Fibroblast of upper back skin (primary cell): ENCODE measurements around the gene HP.

Experiments
- DNase-seq: peaks from one replicate; pipeline ENCODE4 v3.0.0-alpha.2; 2013

Gene HP

DNA sequence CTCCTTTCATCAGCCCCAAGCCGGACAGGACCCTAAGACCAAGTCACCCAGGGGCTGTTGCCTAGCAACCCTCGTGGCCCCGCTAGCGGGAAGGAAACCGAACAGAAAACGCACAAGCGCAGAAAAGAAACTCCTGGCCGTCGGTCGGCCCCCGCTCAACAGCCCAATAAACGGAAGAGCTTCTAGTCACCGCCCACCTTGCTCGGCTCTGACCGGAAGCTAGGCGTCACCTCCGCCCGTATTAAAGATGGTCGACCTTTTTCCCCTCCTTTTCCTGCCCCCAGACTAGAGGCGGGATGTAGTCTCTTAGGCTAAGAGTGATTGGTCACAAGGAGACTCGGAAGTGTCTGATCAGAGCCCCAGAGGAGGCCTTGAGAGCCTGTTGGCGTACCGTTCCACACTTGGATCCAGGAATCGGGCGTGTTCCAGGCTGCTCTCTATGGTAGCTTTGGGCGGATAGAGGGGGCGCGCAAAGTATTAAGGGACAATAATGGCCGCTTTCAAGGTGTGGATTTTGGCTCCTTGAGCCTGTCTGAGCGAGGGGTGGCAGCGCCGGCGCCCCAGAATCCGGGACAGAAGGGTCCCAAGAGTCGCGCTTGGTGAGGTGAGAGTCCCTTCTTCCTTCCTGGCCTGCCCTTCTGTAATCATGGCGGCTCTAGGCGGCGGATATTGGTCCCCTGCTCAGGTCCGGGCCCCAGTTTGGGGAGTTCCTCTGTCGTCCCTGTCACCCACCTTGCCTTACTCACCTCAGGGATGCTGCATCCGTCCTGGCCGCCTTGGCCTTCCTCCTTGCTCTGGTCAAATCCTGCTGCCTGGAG lies 39.4 kb downstream of the HP start, which contains the start of the genes DHX38 and TXNL4B:
TSS of gene DHX38 (plus strand) at position 400 of the 818 bp plus-strand sequence. CDS start 2,311 bp downstream, outside the sequence.
TSS of gene TXNL4B (minus strand) at position 173 of the 818 bp plus-strand sequence. CDS start 2,871 bp downstream, outside the sequence.
- peak; percentile 99 for DNase-seq

DNA sequence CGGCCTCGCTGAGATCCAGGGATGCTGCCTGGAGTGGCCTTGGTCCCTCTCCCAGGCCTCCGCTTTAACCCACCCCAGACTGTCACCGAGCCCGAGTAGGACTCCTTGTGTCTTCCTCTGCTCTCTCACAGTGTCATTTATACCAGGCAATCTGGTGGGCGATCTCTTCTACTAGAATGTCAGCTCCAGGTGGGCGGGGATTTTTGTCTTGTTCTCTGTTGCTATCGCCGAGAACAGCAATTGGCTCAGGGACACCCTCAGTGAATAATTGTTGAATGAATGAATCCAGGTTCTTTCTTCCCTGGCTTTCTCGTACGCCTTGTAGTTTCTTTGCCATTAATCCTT lies 39.9 kb downstream of the HP start:
- DNase-seq = no peak

DNA sequence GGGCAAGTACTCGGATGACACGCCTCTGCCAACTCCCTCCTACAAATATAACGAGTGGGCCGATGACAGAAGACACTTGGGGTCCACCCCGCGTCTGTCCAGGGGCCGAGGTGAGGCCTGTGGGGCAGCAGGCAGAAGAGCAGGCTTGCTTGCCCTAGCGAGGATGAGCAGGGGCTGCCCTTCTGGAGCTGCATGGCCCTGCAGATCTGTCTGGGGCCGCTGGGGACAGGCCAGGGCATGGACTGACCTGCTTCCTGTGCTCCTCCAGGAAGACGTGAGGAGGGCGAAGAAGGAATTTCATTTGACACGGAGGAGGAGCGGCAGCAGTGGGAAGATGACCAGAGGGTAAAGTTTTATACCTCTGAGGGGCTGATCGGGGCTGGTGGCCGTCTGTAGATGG lies 44.6 kb downstream of the HP start:
- no peak for DNase-seq

DNA sequence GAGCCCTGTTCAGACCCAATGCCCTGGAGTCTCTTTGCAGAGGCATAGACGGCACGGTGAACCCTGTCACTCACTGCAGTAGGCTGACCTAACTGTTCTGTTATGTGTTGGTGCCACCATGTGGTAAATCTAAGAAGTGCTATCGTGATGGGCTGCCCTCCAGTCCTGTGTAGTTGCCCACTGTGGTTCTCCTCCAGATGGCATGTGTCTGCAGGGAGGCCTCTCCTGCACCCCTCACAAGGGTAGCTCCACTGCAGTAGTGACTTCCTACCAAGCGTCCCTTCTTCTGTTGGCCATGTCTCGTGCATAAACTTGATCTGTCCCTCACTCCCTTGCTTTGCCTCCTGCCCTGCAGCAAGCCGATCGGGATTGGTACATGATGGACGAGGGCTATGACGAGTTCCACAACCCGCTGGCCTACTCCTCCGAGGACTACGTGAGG lies 45.1 kb downstream of the HP start:
- DNase-seq = peak; percentile 35

DNA sequence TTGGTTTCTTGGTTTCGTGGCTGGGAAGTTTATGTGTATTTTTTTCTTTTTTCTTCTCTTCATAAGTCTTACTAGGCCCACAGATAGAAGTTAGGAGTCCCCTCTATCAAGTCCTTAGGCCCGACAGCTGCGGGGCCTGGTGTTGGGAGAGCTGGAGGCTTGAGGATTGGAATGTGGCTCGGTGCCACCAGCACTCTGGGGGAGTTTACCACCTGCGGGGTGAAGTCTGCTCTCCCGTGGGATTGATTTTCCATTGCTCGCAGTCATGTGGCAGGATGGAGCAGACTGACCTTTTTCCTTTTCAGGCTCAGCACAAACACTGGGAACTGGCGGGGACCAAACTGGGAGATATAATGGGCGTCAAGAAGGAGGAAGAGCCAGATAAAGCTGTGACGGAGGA lies 46.9 kb downstream of the HP start:
- no peak for DNase-seq

DNA sequence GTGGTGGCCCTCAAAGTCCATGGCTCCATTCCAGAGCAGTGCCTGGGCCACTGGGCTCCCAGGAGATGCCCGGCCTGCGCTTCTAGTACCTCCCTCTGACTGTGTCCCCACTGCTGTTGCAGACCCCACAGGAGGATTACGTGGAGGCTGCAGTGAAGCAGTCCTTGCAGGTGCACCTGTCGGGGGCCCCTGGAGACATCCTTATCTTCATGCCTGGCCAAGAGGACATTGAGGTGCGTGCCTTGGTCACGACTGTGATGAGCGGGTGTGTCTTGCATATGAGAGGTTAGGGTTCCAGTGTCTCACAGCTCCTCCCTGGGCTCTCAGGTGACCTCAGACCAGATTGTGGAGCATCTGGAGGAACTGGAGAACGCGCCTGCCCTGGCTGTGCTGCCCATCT lies 50.6 kb downstream of the HP start:
- no peak for DNase-seq

DNA sequence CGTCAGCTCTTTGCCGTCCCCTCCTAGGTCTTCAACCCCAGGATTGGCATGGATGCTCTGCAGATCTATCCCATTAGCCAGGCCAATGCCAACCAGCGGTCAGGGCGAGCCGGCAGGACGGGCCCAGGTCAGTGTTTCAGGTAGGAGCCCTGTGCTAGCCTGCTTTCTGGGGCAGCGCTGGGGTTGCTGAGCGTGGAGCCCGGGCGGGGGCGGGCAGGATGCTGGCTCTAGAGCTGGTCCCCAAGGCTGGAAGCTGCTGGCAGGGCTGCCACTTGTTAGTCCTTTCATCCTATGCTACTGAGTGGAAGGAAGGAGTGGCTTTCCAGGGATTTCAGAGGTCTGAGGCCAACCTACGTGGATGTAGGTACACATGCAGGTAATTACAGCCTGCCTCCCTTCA lies 51.7 kb downstream of the HP start:
- no peak for DNase-seq

DNA sequence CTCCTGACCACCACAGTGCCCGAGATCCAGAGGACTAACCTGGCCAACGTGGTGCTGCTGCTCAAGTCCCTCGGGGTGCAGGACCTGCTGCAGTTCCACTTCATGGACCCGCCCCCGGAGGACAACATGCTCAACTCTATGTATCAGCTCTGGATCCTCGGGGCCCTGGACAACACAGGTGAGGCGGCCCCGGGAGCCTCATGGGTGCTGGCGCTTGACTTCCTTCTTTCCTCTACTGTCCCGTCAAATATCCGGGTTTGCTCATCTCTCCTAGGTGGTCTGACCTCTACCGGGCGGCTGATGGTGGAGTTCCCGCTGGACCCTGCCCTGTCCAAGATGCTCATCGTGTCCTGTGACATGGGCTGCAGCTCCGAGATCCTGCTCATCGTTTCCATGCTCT lies 53.1 kb downstream of the HP start:
- DNase-seq = no peak

DNA sequence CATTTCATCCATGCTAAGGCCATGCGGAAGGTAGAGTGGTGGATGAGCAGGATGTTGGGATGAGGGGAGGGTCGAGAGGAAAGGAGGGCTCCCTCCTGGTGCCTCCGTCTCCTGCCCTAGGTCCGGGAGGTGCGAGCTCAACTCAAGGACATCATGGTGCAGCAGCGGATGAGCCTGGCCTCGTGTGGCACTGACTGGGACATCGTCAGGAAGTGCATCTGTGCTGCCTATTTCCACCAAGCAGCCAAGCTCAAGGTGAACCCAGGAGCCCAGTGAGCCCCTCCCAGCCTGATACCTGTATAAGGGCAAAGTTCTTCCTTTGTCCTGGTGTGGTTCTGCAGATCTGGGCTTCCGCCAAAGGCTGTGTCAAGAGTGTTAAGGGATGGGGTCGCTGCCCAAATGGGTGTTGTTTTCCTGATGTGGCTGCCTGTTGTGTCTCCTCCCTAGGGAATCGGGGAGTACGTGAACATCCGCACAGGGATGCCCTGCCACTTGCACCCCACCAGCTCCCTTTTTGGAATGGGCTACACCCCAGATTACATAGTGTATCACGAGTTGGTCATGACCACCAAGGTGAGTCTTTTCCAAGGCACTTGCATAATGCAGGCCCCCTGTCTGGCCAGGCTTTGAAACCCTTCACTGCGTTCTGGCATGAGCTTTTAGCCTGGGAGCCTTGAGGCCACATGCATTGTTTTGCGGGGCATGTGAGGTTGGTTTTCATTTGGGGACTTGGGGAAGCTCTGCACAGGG lies 54.2 kb downstream of the HP start:
- no peak for DNase-seq

DNA sequence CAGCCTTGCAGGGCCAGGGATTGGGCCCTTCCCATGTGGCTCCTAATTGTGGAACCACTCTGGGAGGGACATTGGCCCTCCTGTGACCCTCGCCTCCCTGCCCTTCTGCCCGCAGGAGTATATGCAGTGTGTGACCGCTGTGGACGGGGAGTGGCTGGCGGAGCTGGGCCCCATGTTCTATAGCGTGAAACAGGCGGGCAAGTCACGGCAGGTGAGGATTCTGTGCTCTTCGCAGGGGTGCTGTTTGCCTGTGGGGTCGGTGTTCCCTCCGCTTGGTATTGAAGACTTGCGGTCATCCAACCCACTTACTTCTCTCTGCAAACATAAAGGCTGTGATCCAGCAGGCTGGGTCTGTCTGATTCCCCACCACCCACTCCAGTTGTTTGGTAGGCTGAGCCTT lies 55.0 kb downstream of the HP start:
- DNase-seq = no peak

DNA sequence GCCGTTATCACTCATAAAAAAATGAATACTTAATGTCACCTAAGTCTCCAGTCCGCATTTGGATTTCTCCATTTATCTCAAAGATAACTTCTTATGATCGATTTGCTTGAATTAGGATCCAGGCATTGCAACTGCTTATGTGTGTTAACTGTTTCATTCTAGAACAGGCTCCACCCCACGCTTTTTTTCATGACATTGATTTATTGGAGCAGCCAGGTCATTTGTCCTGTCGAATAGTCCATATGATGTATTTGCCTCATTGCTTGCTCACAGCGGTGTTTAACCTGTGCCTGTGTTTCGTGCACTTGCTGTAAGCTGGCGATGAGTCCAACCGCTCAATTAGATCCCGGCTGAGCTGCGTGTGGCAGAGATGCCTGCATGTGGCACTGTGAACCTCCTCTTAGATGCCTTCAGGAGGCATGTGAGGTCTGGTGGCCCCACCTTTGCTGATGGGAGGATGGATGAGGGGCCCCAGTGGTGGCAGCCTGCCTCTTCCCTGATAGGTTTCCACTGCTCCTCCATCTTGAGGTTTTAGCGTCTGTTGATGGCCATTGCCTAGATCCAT lies 55.7 kb downstream of the HP start:
- no peak for DNase-seq
